Mucosa of rectum (tissue), 2 donors: ENCODE data around the gene SH2B2.

Source experiments
- H3K27ac ChIP-seq, 2 donors: one replicate each; pipeline ENCODE4 v1.7.0; 2013; ENCODE audit warnings: inconsistent platforms in 2 of 2, low read depth in 2 of 2, low read length in 2 of 2
- H3K27me3 ChIP-seq, 2 donors: one replicate each; pipeline ENCODE4 v1.7.0; 2013; ENCODE audit warnings: low read length in 2 of 2; ENCODE audit not compliant: control insufficient read depth in 2 of 2, insufficient read depth in 2 of 2
- H3K36me3 ChIP-seq, 2 donors: one replicate each; pipeline ENCODE4 v1.7.0; 2013; ENCODE audit warnings: low read length in 2 of 2; ENCODE audit not compliant: control insufficient read depth in 2 of 2, insufficient read depth in 2 of 2
- H3K4me1 ChIP-seq, 2 donors: one replicate each; pipeline ENCODE4 v1.7.0; 2013; ENCODE audit warnings: low read length in 2 of 2, mild to moderate bottlenecking in 1 of 2; ENCODE audit not compliant: control insufficient read depth in 2 of 2, insufficient read depth in 2 of 2
- H3K4me3 ChIP-seq, 2 donors: one replicate each; pipeline ENCODE4 v1.7.0; 2013; ENCODE audit warnings: low read length in 2 of 2
- H3K9ac ChIP-seq, 2 donors: one replicate each; pipeline ENCODE4 v1.7.0; 2013; ENCODE audit warnings: low read length in 2 of 2, low read depth in 1 of 2, mild to moderate bottlenecking in 1 of 2
- H3K9me3 ChIP-seq, 2 donors: one replicate each; pipeline ENCODE4 v1.7.0; 2013; ENCODE audit warnings: low read length in 2 of 2; ENCODE audit not compliant: control insufficient read depth in 2 of 2
- donor health status: healthy.
- donor health status: Normal muscosa, but diverticular disease.

Gene SH2B2

GRCh38 chr7:102253066-102253972 lies 33.3 kb upstream of the SH2B2 start:
- Histone ChIP-seq H3K4me3 (no peak overlapping the region), H3K9ac (no peak overlapping the region), H3K27ac (no peak overlapping the region), H3K9me3 (no peaks in the 10 kb centered on the region), H3K27me3 (no peaks in the 10 kb centered on the region), H3K4me1 (no peaks in the 10 kb centered on the region), H3K36me3 (peaks cover 5 to 9% of the 10 kb centered on the region in 2 donors)

DNA sequence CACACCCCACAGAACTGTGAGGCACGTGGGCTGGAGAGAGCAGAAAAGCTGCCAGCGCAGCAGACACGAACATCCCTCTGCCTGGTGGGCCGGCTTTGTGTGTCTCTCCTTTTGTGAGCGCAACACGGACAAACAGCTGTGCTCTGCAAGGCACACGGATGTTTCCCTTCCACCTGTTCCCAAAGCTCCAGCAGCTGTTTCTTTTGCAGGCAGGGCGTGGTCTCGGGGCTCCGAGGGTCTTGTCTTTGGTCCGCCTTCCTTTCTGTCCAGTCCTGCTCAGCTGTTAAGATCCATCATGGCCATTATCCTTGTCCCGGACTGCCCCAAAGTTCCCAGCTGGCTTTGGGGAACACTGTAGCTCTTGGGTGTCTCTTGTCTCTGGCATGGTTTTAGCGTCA lies 32.7 kb upstream of the SH2B2 start:
- Histone ChIP-seq H3K27ac (no peak overlapping the region), H3K36me3 (peaks cover 5 to 9% of the 10 kb centered on the region in 2 donors), H3K4me1 (no peaks in the 10 kb centered on the region), H3K9ac (no peak overlapping the region), H3K4me3 (no peak overlapping the region), H3K27me3 (no peaks in the 10 kb centered on the region), H3K9me3 (no peaks in the 10 kb centered on the region)

GRCh38 chr7:102254521-102254920 lies 32.1 kb upstream of the SH2B2 start:
- no peaks in the 10 kb centered on the region for H3K4me1 ChIP-seq
- H3K36me3 ChIP-seq = peaks cover 5 to 6% of the 10 kb centered on the region in 2 donors
- H3K4me3 ChIP-seq = no peak overlapping the region
- no peak overlapping the region for H3K27ac ChIP-seq
- H3K9ac ChIP-seq = no peak overlapping the region
- H3K9me3 ChIP-seq = no peaks in the 10 kb centered on the region
- no peaks in the 10 kb centered on the region for H3K27me3 ChIP-seq

DNA sequence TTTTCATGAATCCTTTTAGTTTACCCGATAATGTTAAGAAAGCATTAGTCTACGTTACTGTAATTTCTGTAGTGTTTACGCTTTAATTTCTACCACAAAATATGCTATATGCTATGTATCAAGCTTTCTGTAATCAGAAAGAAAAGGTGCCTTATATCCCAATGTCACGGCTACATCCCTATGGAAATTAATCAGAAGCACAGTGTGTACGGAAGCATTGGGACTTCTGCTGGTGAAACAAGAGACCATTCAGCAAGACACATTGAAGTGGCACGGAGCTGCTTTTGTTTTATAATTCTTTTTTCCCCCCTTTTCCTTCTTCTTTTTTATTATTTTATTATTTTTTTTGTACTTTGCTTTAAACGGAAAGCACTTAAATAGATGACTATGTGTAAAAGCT lies 31.2 kb upstream of the SH2B2 start:
- Histone ChIP-seq H3K27me3 (no peaks in the 10 kb centered on the region), H3K4me1 (no peaks in the 10 kb centered on the region), H3K9me3 (no peaks in the 10 kb centered on the region), H3K36me3 (peaks cover under 1 to 2% of the 10 kb centered on the region in 2 donors), H3K27ac (no peak overlapping the region), H3K9ac (no peak overlapping the region), H3K4me3 (no peak overlapping the region)

GRCh38 chr7:102255916-102256315 lies 30.8 kb upstream of the SH2B2 start:
- Histone ChIP-seq H3K4me3 (no peak overlapping the region), H3K9ac (no peak overlapping the region), H3K27ac (no peak overlapping the region), H3K4me1 (no peaks in the 10 kb centered on the region), H3K9me3 (no peaks in the 10 kb centered on the region), H3K27me3 (no peaks in the 10 kb centered on the region), H3K36me3 (no peaks in the 10 kb centered on the region)

DNA sequence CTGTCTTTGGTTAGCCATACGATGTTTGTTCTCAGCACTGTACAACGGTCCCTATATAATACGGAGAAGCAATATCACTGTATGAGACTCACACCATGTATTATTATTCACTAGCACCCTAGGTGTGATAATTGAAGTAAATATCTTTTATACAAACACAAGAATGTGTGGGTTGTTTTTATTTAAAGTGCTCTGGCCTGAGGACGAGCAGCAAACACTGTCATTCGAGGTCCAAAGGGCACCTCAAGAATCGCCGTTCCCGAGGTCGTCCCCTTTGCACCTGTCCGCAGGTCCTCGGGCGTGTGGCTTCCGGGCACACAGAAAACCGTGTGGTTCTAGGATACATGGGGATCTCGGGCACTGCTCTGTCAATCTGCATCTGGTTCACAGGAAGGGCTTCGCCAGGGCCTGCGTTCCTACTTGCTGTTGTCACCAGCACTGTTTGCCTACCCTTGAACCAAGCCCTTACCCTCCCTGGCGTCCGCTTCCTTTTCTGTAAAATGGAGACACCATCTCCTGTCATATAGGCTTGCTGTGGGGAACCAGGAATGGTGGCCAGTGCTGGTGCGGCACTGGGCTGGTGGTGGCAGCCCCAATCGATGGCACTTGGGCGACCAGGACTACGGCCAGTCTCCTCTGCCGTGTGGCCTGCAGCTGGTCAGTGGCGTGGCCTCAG lies 28.5 kb upstream of the SH2B2 start:
- Histone ChIP-seq H3K4me1 (no peaks in the 10 kb centered on the region), H3K4me3 (no peak overlapping the region), H3K9me3 (no peaks in the 10 kb centered on the region), H3K36me3 (no peaks in the 10 kb centered on the region), H3K9ac (no peak overlapping the region), H3K27me3 (no peaks in the 10 kb centered on the region), H3K27ac (no peak overlapping the region)

GRCh38 chr7:102258749-102259107 lies 27.9 kb upstream of the SH2B2 start:
- no peak overlapping the region for H3K4me3 ChIP-seq
- no peaks in the 10 kb centered on the region for H3K27me3 ChIP-seq
- no peaks in the 10 kb centered on the region for H3K4me1 ChIP-seq
- H3K27ac ChIP-seq = no peak overlapping the region
- H3K36me3 ChIP-seq = no peaks in the 10 kb centered on the region
- no peak overlapping the region for H3K9ac ChIP-seq
- H3K9me3 ChIP-seq = no peaks in the 10 kb centered on the region

- Histone ChIP-seq H3K9ac (no peak overlapping the region), H3K9me3 (no peaks in the 10 kb centered on the region), H3K27ac (no peak overlapping the region), H3K36me3 (no peaks in the 10 kb centered on the region), H3K4me3 (no peak overlapping the region), H3K4me1 (no peaks in the 10 kb centered on the region), H3K27me3 (no peaks in the 10 kb centered on the region)
Observed at GRCh38 chr7:102260856-102261255, 25.8 kb upstream of the SH2B2 start.

DNA sequence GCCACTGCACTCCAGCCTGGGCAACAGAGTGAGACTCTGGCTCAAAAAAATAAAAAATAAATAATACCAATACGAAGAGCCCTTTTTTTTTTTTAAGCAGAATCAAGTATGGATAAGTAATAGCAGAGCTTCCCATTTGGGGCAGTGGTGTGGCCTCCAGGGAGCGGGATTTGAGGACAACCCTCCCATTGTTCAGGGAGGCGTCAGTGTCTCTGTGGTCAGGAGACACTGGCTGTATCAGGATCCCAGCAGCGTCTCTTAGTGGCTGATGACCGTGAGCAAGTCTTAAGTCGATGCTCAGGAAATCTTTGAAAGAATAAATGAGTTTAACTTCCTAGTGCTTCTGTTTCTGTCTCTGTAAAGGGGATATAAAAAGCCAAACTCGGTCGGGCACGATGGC lies 25.2 kb upstream of the SH2B2 start:
- no peaks in the 10 kb centered on the region for H3K9me3 ChIP-seq
- no peaks in the 10 kb centered on the region for H3K27me3 ChIP-seq
- H3K9ac ChIP-seq = no peak overlapping the region
- no peaks in the 10 kb centered on the region for H3K4me1 ChIP-seq
- H3K4me3 ChIP-seq = no peak overlapping the region
- H3K36me3 ChIP-seq = no peaks in the 10 kb centered on the region
- no peak overlapping the region for H3K27ac ChIP-seq

- no peak overlapping the region for H3K9ac ChIP-seq
- no peaks in the 10 kb centered on the region for H3K4me1 ChIP-seq
- no peaks in the 10 kb centered on the region for H3K9me3 ChIP-seq
- H3K4me3 ChIP-seq = no peak overlapping the region
- H3K36me3 ChIP-seq = no peaks in the 10 kb centered on the region
- H3K27ac ChIP-seq = no peak overlapping the region
- H3K27me3 ChIP-seq = no peaks in the 10 kb centered on the region
Observed at GRCh38 chr7:102262546-102262945, 24.1 kb upstream of the SH2B2 start.
